ENCODE data around the gene PPP1R11.

DNA sequence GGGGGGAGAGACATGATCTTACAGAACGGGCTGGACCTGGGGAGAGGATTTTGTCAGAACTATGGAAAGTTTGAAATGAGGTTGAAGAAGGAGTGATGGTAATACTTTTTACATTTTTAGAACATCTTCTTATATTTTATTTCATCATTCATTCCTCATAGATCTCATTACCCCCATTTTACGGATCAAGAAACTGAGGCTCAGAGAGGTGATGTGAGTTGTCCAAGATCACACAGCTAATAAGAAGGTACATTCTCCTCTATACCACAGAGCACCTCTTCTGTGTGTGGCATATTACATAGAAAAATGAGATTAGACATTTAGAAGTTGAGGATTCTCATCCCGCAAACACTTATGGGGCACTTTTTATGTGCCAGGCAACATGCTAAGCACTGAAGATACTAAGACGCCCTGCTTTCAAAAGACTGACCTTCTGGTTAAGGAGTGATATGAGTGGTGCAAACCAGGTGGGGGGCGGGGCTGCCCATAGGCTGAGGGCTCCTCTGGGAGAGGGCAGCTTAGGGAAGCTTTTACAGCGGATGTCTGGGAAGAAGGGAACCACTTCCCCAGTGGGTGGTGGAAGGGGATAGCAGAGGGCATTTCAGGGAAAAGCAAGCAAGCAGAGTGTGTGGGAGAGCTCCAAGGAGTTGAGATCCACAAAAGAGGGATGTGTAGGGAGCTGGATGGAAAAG is 26.0 kb downstream of the PPP1R11 start:
- TF ChIP-seq, protein P1, sequence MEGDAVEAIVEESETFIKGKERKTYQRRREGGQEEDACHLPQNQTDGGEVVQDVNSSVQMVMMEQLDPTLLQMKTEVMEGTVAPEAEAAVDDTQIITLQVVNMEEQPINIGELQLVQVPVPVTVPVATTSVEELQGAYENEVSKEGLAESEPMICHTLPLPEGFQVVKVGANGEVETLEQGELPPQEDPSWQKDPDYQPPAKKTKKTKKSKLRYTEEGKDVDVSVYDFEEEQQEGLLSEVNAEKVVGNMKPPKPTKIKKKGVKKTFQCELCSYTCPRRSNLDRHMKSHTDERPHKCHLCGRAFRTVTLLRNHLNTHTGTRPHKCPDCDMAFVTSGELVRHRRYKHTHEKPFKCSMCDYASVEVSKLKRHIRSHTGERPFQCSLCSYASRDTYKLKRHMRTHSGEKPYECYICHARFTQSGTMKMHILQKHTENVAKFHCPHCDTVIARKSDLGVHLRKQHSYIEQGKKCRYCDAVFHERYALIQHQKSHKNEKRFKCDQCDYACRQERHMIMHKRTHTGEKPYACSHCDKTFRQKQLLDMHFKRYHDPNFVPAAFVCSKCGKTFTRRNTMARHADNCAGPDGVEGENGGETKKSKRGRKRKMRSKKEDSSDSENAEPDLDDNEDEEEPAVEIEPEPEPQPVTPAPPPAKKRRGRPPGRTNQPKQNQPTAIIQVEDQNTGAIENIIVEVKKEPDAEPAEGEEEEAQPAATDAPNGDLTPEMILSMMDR (IDR thresholded peaks at IDR 0.05), result no peak
- no peak for TF ChIP-seq POLR2A (IDR thresholded peaks at IDR 0.05)

All from vagina (tissue), 2 donors.